ENCODE results near the gene CDR2L.
"Not testable (repeated sequence)": the region's sequence is repeated elsewhere in the genome, so short reads cannot be mapped to it uniquely, and the experiment has no call there.

The CDR2L gene

DNA sequence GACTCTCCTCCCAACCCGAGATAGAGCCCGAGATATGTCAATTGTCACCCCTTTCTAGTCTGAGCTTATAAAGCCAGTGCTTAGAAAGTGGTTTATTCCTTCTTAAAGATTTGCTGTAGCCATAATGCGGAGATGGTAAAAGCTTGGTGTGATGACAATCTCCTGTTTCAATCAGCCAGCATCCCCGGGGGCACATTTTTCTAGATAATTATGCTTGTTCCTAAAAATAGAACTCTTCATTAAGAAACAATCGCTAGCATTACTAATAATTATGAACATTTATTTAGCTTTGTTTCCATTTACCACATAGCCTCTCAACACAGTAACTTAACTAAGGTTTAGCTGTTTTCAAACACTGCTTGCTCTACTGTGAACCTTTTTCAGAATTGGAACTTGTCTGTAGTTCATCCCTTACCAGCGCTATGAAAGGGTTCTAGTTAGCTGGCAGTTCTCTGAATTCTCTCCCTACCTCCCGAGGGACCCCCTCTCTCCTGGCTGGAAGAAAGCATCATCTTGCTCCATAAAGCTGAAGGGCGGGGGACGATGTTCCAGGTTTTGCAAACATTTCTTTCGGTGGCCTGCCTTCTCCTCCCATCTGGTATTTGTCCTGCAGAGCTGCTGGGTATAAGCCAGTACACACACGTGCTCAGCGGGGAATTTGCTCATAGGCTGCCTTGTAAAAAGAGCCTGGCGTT lies 24.1 kb downstream of the CDR2L start:
- DNase-seq (ENCODE audit: low read depth): peak; percentile 66

DNA sequence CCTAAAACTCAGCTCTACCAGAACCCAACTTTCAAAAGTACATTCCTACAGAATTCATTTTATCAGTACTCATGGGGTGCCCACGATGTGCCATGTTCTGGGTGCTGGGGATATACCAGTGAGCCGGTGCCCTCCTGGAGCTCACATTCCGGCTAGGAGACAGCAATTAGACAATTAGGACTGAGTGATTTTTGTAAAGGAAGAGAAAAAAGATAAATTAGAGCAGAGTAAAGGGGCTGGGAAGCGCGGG lies 24.6 kb downstream of the CDR2L start:
- DNase-seq (ENCODE audit: low read depth): no peak

DNA sequence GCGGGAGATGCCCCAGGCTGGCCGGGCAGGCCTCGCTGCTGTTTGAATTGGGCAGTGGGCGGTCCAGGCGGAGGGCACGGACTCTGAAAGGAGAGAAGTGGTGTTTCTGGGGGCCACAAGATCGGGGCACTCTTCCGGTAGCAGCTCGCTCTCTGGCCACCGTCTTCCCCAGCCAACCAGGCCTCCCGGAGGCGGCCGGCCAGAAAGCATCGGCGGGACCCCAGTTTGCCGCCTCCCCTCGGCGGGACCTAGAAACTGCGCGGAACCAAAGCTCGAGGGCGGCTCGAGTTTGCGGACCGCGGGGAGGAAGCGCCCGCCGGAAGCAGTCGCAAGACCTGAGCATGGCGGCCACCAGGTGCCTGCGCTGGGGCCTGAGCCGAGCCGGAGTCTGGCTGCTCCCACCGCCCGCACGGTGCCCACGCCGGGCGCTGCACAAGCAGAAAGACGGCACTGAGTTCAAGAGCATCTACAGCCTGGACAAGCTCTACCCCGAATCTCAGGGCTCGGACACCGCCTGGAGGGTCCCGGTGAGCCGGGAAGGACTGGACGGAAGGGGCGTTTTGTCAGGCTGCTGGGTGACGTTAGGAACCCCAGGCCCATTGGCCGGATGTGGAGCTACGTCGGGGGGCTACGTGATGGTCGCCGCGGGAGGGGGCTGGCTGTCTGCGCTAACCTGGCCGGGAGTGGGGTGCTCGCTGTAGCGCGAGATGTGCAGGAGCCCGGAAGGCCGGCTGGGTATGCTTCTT lies 25.1 kb downstream of the CDR2L start, which contains the start of gene MRPL58:
TSS of gene MRPL58 (plus strand) at position 325 of the 746 bp plus-strand sequence. CDS start at position 342, 17 bp downstream.
- DNase-seq (ENCODE audit: low read depth): peak; percentile 96

DNA sequence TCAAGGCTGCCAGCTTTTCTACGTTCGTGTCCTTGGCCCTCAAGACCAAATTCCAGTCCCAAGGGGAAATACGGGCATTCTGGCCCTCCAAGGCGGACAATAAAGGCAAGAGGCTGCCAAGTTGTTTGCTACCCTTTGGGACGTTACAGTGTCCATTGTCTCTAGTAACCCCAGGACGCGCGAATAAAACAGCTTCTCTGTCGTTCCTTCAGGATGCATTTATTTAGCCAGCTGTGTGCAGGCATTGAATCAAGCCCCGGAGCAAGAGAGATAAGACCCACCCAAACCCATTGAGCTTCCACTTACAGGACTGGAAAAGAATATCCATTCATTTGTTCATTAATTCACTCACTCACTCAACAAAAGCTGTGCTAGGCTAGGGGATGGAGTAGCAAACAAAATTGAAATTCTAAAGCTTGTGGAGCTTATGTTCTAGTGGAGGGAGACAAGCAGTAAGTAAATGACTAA lies 25.7 kb downstream of the CDR2L start:
- no peak for DNase-seq (ENCODE audit: low read depth)

DNA sequence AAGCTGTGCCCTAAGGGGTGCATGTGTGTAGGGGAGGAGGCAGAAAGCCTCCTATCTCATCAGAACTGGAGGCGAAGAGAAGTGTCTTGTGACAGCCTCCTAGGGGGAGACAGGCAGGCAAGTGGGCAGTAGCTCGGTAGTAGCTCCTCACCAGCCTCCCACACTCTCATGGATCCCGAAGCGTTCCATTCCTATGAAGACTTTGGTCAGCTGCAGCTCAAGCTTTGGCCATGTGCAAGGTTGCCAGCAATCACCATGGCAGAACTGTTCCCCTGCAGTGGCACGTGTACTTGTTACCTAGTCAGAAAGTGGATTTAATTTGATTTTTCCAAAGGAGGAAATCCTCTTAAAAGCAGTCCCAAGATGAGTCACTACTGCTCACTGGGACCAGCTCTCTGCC lies 31.7 kb downstream of the CDR2L start:
- DNase-seq (ENCODE audit: low read depth): no peak

DNA sequence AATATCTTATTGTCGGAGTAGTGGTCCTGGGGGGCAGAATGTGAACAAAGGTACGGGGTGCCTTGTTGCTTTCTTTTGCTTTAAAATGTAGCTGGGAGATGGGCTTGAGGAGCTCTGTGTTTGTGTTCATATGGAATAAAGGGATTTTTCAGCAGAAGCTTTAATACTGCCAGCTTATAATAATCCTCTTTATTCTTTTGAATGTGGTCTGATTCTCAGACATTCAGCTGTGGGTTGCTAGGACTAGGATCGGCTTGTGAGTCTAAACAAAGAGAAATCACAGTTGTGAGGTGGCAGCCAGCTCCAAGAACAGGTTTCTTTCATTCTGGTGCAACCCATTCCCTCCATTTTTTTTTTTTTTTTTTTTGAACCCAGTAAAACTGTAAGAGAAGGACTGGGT lies 32.3 kb downstream of the CDR2L start:
- DNase-seq (ENCODE audit: low read depth): no peak

DNA sequence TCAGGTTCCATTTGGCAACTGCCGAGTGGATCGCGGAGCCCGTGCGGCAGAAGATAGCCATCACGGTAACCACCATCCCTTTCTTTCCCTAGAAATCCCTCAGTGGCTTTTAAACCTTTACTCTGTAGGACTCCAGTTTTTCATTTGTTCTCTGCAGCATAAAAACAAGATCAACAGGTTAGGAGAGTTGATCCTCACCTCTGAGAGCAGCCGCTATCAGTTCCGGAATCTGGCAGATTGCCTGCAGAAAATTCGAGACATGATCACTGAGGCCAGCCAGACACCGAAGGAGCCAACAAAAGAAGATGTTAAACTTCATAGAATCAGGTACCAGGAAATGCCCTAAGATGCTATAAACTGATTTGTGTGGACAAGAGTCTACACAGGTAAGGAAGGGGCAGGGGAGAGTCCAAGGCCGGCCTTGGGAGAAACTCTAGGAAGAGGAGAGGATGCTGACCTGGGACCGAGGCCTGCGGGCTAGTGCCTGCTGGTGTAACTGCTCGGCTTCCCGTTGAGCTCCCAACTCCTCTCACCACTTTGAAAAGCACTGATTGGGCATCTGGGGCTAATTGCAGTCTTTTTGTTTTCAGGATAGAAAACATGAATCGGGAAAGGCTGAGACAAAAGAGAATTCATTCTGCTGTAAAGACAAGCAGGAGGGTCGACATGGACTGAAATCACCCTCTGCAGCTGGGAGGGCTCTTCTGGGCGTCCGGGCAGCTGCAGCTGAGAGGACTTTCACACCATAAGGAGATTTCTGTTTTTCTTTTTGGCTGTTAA lies 33.1 kb downstream of the CDR2L start:
- no peak for DNase-seq (ENCODE audit: low read depth)

DNA sequence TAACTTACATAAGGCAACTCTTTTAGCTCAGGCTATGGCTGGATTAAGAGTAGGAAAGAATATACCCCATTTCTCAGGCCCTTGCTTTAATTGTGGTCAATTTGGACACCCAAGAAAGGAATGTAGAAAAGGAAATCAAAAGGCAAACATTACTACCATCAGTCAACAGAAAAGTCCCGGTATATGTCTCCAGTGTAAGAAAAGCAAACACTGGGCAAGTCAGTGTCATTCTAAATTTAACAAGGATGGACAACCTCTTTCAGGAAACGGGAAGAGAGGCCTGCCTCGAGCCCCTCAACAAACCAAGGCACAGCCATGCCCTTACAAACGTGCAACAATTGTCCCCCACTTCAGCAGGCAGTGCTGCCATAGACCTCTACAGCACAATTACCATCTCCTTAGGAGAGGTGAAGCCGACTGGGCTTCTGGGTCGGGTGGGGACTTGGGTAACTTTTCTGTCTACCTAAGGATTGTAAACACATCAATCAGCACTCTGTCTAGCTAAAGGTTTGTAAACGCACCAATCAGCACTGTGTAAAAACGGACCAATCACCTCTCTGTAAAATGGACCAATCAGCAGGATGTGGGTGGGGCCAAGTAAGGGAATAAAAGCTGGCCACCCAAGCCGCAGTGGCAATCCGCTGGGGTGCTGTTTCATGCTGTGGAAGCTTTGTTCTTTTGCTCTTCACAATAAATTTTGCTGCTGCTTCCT lies 37.4 kb downstream of the CDR2L start:
- DNase-seq (ENCODE audit: low read depth): no peak

DNA sequence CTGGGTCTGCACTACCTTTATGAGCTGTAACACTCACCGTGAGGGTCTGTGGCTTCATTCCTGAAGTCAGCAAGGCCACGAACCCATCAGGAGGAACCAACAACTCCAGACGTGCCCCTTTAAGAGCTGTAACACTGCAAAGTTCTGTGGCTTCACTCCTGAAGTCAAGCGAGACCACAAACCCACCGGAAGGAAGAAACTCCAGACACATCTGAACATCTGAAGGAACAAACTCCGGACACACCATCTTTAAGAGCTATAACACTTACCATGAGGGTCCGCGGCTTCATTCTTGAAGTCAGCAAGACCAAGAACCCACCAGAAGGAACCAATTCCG lies 37.9 kb downstream of the CDR2L start:
- not testable (repeated sequence) for DNase-seq (ENCODE audit: low read depth)

DNA sequence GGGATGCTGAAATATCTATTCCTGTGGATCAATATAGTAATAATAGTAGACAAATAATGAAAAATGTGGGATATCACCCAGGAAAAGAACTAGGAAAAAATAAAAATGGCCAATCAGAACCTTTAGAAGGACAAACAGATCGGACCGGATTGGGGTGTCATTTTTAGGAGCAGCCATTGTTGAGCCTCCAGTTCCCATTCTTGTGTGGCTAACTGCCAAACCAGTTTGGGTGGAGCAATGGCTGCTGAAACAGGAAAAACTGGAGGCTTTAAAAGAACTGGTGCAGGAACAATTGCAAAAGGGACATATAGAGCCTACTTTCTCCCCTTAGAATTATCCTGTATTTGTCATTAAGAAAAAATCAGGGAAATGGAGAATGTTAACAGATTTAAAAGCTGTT lies 39.2 kb downstream of the CDR2L start:
- not testable (repeated sequence) for DNase-seq (ENCODE audit: low read depth)

DNA sequence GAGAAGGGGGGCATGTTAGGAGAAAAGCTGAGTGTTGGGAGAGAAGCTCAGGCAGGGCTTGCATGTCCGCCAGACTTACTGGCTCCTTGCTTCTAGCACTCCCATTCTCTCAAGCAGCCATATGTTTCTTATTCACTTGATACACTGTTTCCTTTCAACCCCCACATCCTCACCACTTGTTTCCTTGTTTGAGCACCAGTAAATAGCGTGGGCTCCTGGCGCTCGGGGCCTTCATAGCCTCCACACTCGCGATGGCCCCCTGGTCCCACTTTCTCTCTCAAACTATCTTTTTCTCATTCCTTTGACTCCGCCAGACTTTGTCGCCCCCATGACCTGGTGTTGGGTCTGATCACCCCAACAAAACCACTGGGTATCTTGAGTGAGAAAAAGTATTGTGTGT lies 42.7 kb downstream of the CDR2L start:
- DNase-seq (ENCODE audit: low read depth): no peak

DNA sequence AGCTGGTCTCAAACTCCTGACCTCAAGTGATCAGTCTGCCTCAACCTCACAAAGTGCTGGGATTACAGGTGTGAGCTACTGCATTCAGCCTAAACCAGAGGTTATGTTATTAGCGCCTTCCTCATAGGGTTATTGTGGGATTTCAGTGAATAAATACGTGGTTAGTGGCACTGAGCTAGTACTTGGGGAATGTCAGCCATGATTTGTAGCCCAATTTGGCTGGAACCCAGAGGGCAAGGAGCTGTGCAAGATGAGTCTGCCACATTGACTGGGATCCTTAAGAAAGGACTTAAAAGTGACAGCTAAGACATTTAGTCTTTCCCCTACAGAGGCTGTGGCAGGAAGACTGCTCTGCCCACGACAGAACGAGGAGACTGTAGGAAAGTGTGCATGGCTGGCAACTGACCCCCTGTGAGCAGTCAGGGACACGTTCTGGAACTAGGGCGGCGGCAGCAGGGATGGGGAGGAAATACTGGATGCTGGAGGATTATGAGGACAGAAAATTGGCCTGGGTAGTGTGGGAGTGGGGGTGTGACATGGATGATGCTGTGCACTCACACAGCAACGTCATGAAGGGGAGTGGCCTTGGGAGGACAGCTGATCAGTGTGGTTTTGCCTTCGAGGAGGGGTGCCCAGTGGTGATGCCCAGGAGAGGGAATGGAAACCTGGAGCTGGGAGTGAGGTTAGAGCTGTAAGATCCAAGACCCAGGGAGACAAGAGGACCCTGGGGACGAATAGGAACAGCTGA lies 44.7 kb downstream of the CDR2L start:
- peak; percentile 87 for DNase-seq (ENCODE audit: low read depth)

DNA sequence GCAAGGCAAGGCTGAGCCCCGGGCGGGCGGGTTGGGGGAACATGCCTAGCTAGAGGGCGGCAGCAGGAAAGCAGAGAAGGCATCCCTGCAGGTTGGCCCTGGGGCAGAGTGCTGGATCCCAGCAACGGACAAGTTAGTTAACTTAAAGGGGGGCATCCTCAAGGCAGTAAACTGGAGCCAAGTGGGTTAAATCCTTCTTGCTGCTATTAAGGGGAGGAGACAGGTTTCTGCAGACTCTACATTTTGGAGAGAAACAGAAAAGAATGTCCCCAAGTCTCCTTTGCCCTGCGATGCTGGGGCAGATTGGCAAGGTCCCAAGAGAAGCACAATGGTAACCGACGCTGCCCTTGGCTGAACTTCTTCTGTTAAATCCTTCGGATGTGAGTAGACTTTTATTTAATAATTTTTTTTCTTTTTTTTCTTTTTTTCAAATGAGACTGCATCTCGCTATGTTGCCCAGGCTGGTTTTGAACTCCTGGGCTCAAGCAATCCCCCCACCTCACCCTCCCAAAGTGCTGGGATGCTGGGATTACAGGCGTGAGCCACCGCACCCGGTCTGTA lies 45.4 kb downstream of the CDR2L start:
- peak; percentile 47 for DNase-seq (ENCODE audit: low read depth)

DNA sequence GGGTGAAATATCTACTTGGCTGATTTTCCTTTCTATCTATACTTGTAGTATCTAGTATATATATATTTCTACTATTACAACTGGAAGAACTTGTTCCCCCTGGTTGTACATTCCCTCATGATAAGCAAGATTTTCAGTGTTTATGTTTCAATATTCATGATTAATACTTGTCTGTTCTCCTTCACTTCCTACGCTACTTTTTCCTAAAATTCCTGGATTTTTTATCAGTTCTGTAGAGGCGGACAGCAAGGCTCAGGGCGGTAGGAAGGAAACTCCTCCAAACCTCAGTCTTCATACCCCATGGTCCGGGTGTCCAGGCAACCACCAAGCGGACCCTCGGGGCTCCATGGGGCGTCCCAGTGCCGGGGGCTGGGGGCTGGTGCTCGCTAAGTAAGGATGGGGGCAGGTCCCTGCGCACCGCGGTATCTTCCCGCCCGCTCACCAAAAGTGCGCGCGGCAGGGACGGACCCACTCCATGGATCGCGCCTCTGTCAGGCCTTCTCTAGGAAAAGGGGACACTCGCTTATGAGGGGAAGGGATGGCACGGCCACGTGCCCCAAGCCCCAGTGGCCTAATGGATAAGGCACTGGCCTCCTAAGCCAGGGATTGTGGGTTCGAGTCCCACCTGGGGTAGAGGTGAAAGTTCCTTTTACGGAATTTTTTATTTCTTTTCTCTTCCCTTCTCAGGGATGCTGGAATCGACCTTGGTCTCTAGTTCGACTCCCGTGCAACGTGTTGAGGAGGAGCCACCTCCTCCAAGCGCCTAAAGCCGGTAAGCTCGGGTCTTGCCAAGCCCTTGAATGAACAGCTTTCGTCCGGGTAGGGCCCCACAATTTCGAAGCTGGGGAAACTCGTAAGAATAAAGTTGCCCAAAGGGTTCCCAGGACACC lies 46.2 kb downstream of the CDR2L start:
- peak; percentile 96 for DNase-seq (ENCODE audit: low read depth)

DNA sequence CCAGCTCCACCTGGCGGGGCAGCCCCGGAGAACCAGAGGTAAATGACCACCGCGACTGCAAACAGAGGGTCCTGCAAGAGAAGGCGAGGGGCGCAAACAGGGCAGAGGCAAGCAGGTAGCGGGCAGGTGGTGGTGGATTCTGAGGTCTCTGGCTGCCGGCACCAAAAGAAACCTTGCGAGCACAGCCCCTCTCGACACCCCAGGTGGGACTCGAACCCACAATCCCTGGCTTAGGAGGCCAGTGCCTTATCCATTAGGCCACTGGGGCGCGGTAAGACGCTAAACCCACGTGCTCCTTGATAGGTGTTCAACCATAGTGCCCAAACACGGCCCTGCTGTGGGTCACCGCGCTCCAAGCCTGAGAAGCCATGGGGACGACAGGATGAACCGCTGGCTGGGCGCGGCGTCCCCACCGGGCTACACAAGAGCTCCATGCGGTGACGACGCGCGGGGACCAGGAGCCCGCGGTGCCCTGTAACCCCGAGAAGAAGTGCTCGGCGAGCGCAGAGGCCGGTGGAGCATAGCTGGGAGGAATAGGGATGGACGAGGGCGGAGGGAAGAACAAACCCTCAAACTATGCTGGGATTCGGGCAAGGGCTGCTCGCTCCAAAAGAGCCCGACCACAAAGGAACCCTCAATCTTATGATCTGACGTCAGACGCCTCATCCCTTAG lies 46.9 kb downstream of the CDR2L start:
- DNase-seq (ENCODE audit: low read depth): peak; percentile 93

DNA sequence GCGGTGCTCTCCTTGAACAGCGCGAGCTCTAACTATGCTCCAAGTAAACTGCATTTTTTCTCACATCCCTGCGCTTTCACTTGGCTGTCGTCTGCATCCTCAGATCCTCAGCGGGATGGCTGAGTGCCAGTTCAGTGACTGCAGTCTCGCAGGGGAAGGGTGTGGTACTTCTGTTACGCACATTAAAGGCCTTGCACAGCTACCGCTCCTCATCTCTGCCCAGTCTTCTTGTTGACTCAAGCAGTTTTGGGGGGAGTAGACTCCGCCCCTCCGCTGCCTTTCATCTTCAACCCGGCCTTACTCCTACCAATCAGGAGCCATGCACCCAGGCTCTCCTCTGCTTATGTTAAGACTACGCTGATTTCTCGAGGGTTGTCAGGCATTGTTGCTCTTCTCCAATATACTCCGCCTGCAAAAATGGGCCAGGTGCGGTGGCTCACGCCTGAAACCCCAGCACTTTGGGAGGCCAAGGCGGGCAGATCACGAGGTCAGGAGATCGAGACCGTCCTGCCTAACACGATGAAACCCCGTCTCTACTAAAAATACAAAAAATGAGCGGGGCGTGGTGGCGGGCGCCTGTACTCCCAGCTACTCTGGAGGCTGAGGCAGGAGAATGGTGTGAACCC lies 49.3 kb downstream of the CDR2L start:
- peak; percentile 5 for DNase-seq (ENCODE audit: low read depth)

DNA sequence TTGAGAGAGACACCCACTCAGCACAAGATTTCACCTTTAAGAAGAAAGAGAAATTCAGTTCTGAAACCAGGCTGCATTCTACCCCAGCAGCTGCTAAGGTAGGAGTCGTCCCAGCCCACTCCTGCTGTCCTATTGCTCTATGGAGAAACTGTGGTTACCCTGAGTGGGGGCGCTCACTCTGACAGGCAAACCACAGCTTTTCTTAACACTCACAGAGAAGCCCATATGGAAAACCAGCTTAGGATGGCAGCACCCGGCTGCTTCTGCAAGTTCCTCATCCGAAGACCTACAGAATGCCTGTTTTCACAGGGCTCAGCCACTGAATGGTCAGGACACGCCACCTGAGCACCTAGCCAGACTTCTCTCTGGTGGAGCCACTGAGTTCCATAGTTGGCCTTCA lies 51.8 kb downstream of the CDR2L start:
- DNase-seq (ENCODE audit: low read depth): no peak

DNA sequence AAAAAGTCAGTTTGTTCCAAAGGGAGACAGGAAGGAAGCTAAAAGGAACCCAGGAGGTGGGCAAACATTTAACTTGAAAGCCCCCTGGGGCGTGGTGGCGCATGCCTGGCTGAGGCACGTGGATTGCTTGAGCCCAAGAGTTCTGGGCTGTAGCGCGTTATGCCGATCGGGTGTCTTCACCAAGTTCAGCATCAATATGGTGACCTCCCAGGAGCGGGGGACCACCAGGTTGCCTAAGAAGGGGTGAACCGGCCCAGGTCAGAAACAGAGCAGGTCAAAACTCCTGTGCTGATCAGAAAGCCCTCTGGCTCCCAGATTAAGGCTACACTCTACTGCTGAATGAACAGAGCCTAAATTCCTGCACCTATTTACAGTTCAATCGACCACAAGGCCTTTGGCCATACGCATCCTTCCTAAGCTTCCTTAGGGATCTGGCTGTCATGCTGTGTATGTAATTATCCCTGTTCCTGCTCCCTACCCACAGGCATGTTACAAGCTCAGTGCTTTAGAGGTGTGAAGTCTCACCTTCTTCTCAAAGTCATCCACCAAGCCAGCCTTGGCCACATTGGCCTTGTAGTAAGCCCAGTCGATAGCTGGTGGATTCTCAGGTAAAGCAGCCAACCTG lies 54.3 kb downstream of the CDR2L start:
- no peak for DNase-seq (ENCODE audit: low read depth)

DNA sequence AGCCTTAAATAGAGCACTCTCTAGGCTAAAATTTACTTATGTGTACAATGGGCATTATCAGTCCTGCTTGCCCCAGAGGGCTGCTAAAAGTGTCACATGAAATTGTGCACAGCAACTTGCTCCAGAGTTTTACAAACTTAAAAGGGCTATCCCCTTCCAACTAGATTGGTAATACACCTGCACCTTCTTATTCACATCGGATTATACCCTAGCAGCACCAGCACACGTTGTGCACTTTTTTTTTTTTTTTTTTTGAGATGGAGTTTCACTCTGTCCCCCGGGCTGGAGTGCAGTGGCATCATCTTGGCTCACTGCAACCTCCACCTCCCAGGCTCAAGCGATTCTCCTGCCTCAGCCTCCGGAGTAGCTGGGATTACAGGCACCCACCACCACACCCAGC lies 56.4 kb downstream of the CDR2L start:
- not testable (repeated sequence) for DNase-seq (ENCODE audit: low read depth)
